IPS-NIHi7 (cell line): ENCODE data around the gene IL37.
A peak's percentile ranks its signal among the peaks of the same experiment; 100 is the strongest.
"Not testable (repeated sequence)": the region's sequence is repeated elsewhere in the genome, so short reads cannot be mapped to it uniquely, and the experiment has no call there.

Source experiments
- DNase-seq: peaks from one replicate; pipeline ENCODE4 v3.0.0; 2012; ENCODE audit warnings: mixed read lengths; ENCODE audit errors: extremely low spot score

Gene IL37

DNA sequence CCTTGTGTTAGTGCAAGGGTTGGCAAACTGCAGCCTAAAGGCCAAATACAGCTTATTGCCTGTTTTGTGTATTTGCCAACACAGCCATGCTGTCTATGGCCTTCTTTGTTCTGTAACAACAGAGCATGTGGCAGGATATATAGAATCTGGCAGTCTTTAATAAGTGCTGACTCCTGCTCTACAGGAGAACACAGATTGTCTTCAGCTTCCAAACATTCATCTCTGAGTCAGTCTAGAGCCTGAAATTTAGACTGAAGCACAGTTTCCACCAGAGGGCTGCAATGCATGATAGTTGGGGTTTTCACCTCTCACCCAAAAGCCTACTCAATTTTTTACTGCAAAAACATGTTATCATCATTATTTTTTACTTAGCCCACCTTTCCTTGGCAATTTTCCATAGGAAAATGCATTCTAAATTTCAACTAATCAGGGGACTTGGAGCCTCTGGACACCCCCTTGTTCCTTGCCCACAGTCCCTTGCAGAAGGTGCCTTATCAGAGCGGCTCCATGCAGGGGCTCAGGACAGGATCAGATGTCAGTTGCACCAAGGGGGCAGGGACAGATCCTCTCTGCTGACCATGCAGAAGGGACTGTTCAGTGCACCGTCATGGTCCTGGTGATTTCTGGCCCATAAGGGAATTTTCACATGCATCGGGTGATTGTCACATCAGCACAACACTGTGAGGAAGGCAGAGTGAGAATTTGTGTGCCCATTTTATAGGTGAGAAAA, 12.4 kb downstream of the IL37 start:
- DNase-seq = no peak

DNA sequence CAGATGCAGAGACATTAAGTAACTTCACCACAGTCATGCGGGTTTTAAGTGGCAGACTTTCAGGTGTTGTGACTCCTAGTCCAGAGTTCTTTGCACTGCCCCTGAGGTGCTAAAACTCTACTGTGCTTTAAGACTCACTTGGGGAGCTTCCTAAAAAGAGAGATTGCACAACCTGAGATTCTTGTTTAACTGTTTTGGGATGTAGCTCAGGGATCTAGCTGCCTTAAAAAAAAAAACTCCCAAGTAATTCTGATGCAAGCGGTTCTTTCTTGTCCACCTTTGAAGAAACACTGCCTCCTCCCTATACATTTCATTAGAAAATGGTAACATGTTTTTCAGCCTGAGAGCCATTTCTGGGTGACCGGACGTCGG, 13.0 kb downstream of the IL37 start:
- DNase-seq = no peak

- DNase-seq = no peak
Measured at GRCh38 chr2:112924360-112924759, 13.4 kb downstream of the IL37 start.

DNA sequence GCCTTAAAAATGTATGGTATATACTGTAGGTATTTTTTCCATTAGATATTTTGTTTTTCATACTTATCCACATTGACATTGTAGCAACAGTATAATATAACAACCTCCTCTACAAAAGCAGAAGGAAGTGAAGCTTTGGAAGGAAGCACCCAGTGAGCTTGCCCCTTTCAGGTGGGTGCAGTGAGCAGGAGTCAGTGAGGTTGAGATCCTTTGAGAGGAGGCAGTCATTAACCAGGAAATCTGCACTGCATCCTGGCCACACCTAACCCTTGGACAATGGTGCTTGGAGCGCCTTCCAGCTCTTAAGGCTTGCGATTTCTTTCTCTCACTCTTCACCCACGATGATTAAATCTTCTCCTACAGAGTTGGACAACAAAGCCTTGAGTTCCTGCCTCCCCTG, 13.9 kb downstream of the IL37 start:
- DNase-seq = no peak

GRCh38 chr2:112926707-112927106, 15.7 kb downstream of the IL37 start:
- no peak for DNase-seq

GRCh38 chr2:112927745-112928144, 16.8 kb downstream of the IL37 start:
- DNase-seq = no peak

GRCh38 chr2:112933261-112933660, 22.3 kb downstream of the IL37 start:
- no peak for DNase-seq

- not testable (repeated sequence) for DNase-seq
Measured at GRCh38 chr2:112934117-112934516, 23.2 kb downstream of the IL37 start.

DNA sequence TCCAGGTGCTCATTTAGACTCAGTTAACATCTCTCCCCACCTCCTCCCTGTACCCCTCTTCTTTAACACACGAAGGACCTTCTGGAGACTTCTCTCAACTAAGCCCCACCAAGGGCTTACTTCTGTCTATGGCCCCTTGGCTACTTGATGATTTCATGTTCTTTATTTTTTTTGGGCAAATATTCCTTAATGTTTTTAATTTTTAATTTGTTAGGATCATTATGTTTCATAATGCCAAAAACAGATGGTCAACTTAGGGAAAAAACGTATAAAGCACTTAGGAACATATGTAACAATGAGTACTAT, 25.9 kb downstream of the IL37 start:
- DNase-seq = no peak

DNA sequence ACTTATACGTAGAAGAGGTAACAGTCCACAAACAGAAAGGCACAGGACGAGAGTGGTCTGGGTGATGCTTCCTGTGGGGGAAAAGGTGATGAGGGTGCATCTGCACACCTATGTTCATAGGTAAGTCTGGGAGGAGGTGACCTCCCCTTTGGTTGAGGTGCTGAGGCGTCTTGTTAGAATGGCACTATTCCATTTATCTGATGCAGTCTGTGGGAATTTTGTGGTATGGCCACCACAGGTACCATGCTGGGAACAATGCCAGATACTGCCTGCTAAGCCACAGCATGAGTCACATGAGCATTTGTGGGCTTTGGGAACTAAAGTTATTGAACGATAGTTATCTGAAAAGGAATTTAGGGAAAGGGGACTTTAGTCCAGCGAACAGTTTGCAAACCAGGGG, 27.9 kb downstream of the IL37 start:
- no peak for DNase-seq

DNA sequence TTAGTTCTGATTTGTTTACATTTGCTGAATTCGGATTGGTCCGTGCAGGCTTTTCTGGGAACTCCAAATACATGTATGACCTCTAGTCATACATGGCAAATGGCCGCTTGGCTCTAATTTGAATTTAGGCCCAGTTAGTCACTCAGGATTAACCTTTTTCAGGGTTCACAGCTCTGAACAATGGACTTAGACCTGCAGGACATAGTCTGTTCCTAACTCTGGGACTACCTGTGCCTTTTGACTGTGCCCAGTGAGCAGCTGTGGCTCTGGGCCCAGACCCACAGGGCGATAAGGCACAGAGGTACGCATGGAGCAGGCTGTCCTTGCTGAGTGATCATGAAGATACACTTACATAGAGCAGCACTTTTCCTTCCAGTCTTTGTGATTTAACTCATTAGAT, 28.5 kb downstream of the IL37 start:
- no peak for DNase-seq

GRCh38 chr2:112940859-112941625, 30.1 kb downstream of the IL37 start:
- no peak for DNase-seq

GRCh38 chr2:112941753-112942653, 31.0 kb downstream of the IL37 start:
- peak; percentile 89 for DNase-seq

- no peak for DNase-seq
Measured at GRCh38 chr2:112942654-112943002, 31.7 kb downstream of the IL37 start.

DNA sequence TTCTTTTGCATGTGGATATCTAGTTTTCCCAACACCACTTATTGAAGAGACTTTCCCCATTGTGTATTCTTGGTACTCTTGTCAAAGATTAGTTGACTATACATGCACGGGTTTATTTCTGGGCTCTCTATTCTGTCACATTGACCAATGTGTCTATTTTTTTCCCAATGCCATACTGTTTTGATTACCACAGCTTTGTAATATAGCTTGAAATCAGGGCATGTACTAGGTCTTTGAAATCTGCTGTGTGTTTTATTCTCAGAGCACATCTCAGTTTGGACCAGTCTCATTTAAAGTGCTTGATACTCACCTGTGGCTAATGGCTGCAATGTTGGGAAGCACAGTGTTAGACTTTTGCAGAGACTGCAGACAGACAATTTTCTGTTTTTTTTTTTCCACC, 34.0 kb downstream of the IL37 start:
- DNase-seq = no peak

- no peak for DNase-seq
Measured at GRCh38 chr2:112946086-112946485, 35.1 kb downstream of the IL37 start.

- no peak for DNase-seq
Measured at GRCh38 chr2:112947374-112947773, 36.4 kb downstream of the IL37 start.

DNA sequence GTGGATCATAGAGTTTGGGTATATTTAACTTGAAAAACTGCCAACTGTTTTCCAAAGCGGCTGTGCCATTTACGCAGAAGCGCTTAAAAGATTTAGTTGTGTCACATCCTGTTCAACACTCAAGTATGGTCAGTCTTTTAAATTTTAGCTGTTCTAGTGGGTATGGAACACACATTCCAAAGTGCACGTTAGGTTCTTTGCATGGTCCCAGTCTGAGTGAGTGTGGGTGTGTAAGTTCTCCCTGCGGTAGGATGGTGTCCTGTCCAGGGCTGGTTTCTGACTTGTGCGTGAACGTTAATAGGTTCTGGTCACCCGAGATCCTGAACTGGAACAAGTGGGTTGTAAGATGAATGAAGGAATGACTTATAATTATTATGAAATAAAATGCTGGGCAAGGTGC, 38.5 kb downstream of the IL37 start:
- DNase-seq = no peak

GRCh38 chr2:112954364-112954763, 43.4 kb downstream of the IL37 start:
- no peak for DNase-seq

DNA sequence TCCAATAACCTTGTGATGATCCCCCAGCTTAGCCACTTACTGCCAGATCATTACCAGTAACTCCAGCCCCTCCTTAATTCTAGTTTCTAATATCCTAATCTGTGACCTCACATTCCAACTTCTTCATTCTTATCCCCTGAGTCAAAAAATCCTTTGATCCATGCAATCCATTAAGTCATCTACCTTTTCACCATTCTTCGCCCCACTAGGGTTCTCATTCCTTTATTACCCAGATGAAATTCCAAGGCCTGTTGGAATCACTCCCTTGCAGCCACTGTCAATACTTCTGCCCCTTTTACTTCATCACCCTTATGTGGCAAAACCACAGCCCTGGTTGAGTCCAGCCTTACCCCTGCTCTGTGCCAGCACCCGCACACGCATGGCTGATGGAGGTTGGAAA, 46.5 kb downstream of the IL37 start:
- DNase-seq = no peak

DNA sequence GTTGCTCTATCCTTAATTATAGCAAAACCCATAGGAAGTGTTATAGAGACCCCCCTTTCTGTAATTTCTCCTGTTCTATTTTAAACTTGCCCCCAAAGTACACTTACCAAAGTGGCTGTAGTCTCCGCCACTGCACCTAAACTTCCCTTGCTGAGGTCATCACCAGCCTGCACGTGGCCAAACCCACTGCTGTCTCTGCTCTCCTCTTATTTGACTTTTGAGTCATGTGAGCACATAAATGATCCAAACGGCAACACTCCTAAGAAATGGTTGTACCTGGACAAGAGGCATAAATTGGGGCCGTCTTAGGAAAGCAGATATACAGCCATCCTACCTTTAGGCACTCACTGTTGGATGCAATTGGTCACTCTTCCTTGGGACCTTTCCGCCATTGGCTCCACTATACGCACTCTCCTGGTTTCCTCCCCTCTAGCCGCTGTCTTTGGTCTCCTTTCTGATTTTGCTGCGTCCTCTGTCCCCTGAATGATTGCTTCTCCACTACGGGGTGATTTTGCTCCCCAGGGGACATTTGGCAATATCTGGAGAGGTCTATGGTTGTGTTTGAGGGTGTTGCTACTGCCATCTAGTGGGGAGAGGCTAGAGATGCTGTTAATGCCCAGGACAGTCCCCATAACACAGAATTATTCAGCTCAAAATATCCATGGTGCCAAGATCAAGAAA, 47.6 kb downstream of the IL37 start:
- peak; percentile 69 for DNase-seq
